DMS79 (cell line): ENCODE measurements around the gene SORL1.
A peak's percentile ranks its signal among the peaks of the same experiment; 100 is the strongest.
"Not testable (repeated sequence)": the region's sequence is repeated elsewhere in the genome, so short reads cannot be mapped to it uniquely, and the experiment has no call there.

Experiments used
- DNase-seq: peaks from one replicate; lab custom pipeline; 2025; lab: John Stamatoyannopoulos, UW

SORL1 gene

DNA sequence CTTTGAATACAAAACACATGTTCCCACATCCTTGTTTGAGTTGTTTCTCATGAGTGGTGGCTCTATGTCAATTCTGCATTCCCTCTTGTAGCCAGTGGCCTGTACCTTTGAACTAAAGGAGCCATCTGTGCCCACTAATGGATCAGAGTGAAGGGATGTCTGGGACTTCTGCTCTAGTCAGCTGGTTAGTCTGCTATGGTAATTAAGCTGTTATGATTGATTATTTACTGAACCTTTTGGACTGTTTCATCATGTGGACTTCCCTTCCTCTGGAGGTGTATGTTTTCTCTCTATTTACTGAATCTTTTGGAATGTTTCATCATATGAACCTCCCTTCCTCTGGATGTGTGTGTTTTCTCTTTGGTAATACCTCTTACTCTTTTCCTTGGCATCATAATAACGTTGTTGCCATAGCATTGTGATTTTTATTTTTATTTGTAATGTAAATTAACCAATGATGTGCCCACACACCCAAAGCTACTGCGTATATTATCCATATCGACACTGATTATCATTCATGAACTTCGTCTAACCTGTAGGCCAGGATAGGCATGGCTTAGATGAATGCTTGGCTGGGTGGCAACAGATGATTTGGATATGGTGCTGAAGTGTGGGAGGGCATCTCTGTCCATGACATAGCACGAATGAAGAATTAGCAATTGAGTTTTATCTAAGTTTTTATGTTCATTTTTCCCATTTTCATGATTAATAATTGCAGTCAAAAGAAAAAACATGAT, 113.0 kb downstream of the SORL1 start:
- DNase-seq = peak; percentile 33

DNA sequence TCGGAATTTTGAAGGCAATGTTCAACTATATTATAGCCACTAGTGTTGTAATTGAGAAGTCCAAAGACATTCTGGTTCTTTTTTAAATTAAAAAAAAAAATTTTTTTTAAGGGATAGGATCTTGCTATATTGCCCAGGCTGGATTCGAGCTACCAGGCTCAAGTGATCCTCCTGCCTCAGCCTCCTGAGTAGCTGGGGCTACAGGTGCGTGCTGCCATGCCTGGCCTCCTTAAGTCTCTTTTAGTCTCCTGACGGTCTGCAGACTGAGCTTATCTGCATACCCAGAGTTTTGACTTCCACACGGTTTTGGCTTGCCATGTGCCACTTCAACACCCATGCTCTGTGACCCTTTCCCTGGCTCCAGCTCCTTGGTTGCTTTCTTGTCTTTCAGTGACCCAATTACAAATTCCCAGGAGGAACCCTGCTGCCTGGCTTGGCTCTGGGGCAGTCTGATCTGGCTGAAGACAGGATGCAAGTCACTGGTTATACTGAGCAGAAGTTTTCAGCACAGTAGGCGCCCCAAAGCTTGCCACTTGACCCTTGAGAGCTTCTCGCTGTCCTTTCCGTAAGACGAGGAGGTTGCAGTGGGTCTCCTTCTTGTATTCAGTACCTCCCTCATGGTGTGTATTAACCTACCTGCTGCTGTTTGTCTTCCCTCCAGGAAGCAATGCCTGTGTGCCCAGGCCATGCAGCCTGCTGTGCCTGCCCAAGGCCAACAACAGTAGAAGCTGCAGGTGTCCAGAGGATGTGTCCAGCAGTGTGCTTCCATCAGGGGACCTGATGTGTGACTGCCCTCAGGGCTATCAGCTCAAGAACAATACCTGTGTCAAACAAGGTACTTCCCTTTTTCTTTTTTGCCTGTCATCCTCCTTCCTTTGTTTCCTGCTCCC, 114.4 kb downstream of the SORL1 start:
- DNase-seq = no peak

- DNase-seq = no peak
Observed at GRCh38 chr11:121567995-121568394, 115.9 kb downstream of the SORL1 start.

- DNase-seq = not testable (repeated sequence)
Observed at GRCh38 chr11:121569332-121570299, 117.5 kb downstream of the SORL1 start.

DNA sequence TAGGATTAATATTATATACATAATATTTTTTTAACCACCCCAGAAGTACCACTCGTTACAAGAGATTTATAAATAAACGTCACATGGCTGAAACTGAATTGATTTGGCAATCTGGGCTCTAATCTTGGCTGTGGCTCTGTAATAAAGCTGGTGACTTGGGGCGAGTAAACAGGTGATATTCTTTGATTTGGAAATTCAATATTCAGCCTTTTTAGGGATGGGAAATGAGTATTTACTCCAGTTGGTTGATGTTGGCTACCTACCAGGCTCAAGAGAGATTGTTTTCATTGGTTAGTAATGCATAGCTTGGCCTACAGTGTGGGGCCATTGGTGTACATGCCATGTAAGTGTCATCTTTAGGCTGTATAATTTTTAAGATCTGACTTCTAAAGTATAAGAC, 118.3 kb downstream of the SORL1 start:
- DNase-seq = no peak

DNA sequence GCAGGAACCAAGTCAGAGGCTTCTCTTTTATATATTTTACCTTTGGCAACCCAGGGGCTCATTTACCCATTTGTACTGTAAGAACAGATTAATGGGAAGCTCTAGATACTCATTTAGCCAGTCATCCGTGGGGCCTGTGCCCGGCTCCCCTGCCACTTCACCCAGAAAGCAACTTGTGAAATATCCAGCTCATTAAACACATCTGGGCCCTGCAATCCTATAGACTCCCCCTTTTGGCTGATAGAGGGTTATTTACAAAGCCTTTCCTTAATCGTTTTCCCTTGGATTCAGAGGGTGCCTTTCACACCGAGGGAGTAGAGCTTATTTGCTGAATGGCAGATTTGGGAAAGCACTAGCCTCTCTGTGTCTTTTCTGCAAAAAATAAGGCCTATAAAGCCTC, 119.4 kb downstream of the SORL1 start:
- DNase-seq = peak; percentile 89

GRCh38 chr11:121572571-121573059, 120.5 kb downstream of the SORL1 start:
- DNase-seq = peak; percentile 61

DNA sequence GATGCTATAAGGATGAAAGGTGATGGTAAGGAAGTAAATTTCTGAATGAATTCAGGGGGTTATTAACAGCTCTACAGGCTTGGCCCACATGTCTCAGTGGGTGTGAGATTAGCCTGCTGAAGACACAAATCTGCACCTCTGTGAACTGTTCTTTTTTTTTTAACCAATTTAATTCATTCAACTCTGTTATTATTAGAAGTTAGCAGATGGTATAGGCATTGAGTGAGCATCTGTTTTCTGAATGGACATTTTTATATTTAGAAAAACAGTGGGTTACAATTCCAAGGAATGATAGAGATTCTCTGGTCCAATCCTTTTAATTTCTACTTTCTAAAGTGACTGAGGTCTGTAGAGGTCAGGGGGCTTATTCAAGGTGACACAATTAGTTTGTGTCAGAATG, 122.7 kb downstream of the SORL1 start:
- DNase-seq = no peak

DNA sequence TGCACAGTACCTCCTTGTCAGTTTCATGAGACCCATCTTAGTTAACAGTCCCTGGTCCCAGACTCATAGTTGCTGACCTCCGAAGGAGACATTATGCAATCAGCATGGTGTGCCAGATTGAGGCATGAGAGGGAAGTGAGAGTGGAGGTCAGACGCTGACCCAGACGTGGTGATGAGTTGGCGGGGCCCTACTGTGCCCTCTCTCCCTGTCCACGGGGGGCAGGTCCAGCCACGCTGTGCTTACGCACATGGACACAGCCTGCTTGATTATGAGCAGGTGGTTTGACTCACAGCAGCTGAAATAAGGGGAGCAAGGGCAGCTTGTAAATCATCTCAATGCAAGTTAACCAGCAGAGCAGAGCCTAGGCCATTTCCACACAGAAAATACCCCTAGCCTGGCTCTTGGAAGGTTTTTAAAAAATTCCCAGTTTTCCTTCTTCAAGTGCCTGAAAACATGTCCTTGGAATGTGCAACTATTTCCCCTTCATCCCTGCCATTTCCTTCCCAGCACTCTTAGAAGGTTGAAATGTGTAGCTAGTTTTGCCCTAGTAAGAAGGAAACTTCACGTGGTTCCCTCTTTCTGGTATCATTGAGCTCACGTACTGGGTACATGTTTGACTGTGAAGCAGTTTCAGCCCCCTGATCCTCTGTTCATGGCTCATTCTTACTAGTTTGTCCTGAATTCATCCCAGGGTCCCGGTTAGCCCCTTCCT, 123.3 kb downstream of the SORL1 start:
- DNase-seq = no peak

GRCh38 chr11:121575963-121576290, 123.8 kb downstream of the SORL1 start:
- no peak for DNase-seq

DNA sequence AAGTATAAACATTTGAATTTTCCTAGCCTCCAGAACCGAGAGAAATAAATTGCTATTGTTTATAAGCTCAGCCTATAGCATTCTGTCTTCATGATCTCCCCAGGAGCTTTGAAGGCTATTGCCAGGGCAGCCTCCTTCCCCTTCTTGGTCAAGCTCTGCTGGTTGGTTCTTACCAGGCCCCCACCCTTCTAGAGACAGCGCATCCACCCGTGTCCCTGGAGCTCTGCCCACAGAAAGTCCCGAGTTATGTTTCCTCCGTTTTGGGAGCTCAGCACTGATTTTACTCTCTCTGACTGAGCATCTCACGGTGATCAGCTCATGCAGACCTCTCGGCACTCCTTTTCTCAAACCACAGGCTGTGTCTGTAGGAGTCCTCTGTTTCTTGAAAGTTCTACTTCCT, 124.4 kb downstream of the SORL1 start:
- DNase-seq = no peak

GRCh38 chr11:121577106-121577848, 125.2 kb downstream of the SORL1 start:
- no peak for DNase-seq

GRCh38 chr11:121578251-121578976, 126.3 kb downstream of the SORL1 start:
- no peak for DNase-seq

DNA sequence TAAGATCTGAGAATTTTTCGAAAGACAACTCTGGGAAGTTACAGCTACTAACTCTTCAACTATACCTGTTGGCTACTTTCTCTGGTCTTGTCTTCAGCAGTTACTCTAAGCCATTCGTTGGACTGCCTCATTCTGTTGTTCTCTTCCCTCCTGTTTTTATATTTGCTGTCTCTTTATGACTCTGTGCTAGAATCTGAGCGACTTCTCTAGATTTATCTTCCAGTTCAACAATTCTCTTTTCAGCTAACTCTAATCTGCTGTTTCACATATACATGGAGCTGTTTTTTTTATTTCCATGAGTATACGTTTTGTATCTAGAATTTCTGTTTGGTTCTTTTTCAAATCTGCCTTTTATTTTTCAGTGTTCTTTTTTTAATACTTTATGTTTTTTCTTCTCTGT, 128.0 kb downstream of the SORL1 start:
- DNase-seq = no peak

DNA sequence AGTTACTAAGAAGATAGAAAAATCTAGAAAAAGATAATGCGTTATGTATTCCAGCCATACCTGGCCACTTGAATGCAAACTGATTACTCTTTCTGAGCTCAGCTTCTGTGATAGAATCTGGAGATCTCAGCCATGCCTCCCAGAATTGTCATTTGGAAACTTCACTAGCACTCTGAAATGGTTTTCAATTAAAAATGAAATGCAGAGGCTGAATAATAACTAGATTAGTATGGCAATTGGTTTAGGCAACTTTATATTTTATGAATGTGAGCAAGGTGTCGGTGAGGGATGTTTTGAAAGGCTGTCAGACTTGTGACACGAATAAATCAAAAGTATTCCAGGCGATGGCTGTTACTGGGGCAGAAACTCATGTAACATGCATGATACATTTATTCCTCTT, 129.5 kb downstream of the SORL1 start:
- DNase-seq = no peak

- no peak for DNase-seq
Observed at GRCh38 chr11:121582296-121582695, 130.2 kb downstream of the SORL1 start.

- DNase-seq = no peak
Observed at GRCh38 chr11:121583825-121584224, 131.7 kb downstream of the SORL1 start.

DNA sequence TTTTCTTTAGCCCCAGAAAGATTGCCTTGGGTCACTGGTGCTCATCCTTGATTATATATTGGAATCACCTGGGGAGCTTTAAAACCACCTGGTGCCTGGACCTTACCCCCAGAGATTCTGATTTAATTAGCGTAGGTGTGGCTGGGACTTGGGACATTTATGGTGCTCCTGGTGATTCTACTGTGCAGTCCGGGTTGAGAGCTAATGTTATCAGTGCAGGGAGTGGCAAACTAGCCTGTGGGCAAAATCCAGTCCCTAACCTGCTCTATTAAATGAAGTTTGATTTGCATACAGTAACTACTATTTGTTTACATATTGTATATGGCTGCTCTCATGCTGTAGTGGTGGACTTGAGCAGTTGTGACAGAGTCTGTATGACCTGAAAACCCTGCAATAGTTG, 134.6 kb downstream of the SORL1 start:
- no peak for DNase-seq

DNA sequence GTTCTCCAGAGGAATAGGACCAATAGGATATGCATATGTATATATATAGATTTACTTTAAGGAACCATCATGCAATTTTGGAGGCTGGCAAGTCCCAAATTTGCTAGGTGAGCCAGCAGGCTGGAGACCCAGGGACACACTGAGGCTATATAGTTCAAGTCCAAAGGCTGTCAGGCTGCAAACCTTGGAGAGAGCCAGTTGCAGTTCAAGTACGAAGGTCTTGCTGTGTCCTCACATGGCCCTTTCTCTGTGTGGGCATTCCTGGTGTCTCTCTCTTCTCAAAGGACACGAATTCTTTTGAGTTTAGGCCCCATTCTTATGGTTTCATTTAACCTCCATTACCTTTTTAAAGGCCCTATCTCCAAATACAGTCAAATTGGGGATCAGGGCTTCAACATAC, 135.1 kb downstream of the SORL1 start:
- DNase-seq = no peak

DNA sequence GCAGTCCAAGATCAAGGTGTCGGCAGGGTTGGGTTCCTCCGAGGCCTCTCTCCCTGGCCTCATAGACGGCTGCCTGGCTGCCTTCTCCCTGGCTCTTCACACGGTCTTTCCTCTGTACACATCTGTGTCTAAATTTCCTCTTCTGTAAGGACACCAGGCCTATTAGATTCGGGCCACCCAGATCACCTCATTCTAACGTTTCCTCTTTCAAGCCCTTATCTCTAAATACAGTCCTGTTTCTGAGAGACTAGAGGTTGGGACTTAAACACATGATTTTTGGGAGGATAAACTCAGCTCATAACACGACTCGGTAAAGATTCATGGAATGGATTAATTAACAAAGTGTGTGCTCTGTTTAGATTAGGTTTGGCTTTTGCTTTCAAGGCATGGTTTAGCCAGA, 136.6 kb downstream of the SORL1 start:
- DNase-seq = no peak
